ENCODE data around the gene COG5. TPM values are rescaled to one million over a fixed set of nuclear protein-coding genes. Genes with fewer than 3 reads are reported as not detected.

Gene COG5
- 10 to 100 TPM; 18.3 to 23.1 TPM for total RNA-seq

GRCh38 chr7:107563775-107564552 is at the start of gene COG5, which contains the start of gene DUS4L:
Gene COG5 (minus strand): TSS chr7:107563920. CDS start chr7:107563896, 24 bp downstream.
Gene DUS4L (plus strand): TSS chr7:107563971. CDS start chr7:107567071, 3,100 bp downstream.

GRCh38 chr7:107579885-107580715 is 16.4 kb upstream of the COG5 start, which contains the start of gene BCAP29:
Gene BCAP29 (plus strand): TSS chr7:107580246. CDS start chr7:107580773, 527 bp downstream.

GRCh38 chr7:107469929-107470328 is 93.8 kb downstream of the COG5 start, which contains the start of gene GPR22:
Gene GPR22 (plus strand): TSS chr7:107470057. CDS start chr7:107474061, 4,004 bp downstream.

GRCh38 chr7:107168233-107169119 is 395.2 kb downstream of the COG5 start, which contains the start of gene HBP1:
Gene HBP1 (plus strand): TSS chr7:107169003. CDS start chr7:107179894, 10,891 bp downstream.

Small RNA genes within 50 kb of the gene (small RNA-seq; reads per million reads assigned to genes)
- gene AC002381.1, result 0 reads per million in 2 donors
- 0 reads per million in 2 donors for gene RF01233

Other genes starting within 250 kb of the COG5 start
- not detected for gene GPR22, start 93.9 kb downstream of the COG5 start, total RNA-seq
- 1 to 10 TPM; 4.5 to 4.7 TPM for gene DUS4L, start 51 bp upstream of the COG5 start, total RNA-seq
- 10 to 100 TPM; 48.0 to 60.9 TPM for gene BCAP29, start 16.3 kb upstream of the COG5 start, total RNA-seq
- gene SLC26A4, start 96.9 kb upstream of the COG5 start, total RNA-seq, result 1 to 10 TPM in 1 of 2 donors, under 1 TPM in 1; 0.33 to 1.7 TPM
- gene CBLL1, start 180.2 kb upstream of the COG5 start, total RNA-seq, result 10 to 100 TPM; 29.3 to 43.3 TPM
- gene SLC26A3, start 239.3 kb upstream of the COG5 start, total RNA-seq, result not detected

All from melanocyte of skin (primary cell).